Measurements from ENCODE around the gene AK1.

- TF ChIP-seq FOSL1 (IDR thresholded peaks at IDR 0.05; ENCODE audit: low read depth) (no peak), POLR2A (IDR thresholded peaks at IDR 0.05; ENCODE audit: borderline replicate concordance, extremely low read depth, insufficient read depth, insufficient read length) (no peak), POLR2AphosphoS5 (IDR thresholded peaks at IDR 0.05; ENCODE audit: low read depth, low read length) (no peak), MAX (IDR thresholded peaks at IDR 0.05) (no peak), CTCF (IDR thresholded peaks at IDR 0.05 in 2 of 3, conservative IDR thresholded peaks at IDR 0.05 in 1 of 3; ENCODE audit: borderline replicate concordance in 1 of 3, insufficient read depth in 1 of 3, low read depth in 2 of 3, low read length in 2 of 3) (no peak), EZH2phosphoT487 (IDR thresholded peaks at IDR 0.05; ENCODE audit: borderline replicate concordance) (no peak), EZH2 (IDR thresholded peaks at IDR 0.05) (no peak), SRF (IDR thresholded peaks at IDR 0.05; ENCODE audit: low read depth) (no peak), YY1 (IDR thresholded peaks at IDR 0.05; ENCODE audit: extremely low read depth, insufficient replicate concordance, low read depth, low read length) (no peak), ELF1 (IDR thresholded peaks at IDR 0.05; ENCODE audit: borderline replicate concordance, low read depth) (no peak), REST (IDR thresholded peaks at IDR 0.05; ENCODE audit: low read depth) (no peak), CEBPB (IDR thresholded peaks at IDR 0.05; ENCODE audit: low read depth) (no peak), SP1 (IDR thresholded peaks at IDR 0.05; ENCODE audit: low read depth) (no peak), TCF7L2 (IDR thresholded peaks at IDR 0.05; ENCODE audit: borderline replicate concordance, extremely low read depth, insufficient read depth, insufficient read length) (no peak)
Measured at GRCh38 chr9:127907867-127908659, 30.6 kb upstream of the AK1 start.
